Frontal cortex (tissue), 4 donors: Measurements from ENCODE around the gene SMAP1. TPM values are rescaled to one million over a fixed set of nuclear protein-coding genes. Genes with fewer than 3 reads are reported as not detected.
A peak's percentile ranks its signal among the peaks of the same experiment; 100 is the strongest.
"Not testable (repeated sequence)": the region's sequence is repeated elsewhere in the genome, so short reads cannot be mapped to it uniquely, and the experiment has no call there.

Experiments used
- DNase-seq, 2 donors: peaks; one replicate each; pipeline ENCODE4 v3.0.0; 2012; ENCODE audit warnings: low spot score in 2 of 2
- FAIRE-seq: peaks from 2 replicates; lab custom pipeline; 2012; peaks lifted over from hg19 to GRCh38; lab: Jason Lieb, UNC
- total RNA-seq: library from RNA; depleted of rRNA; stranded (reverse); fragments of >200 nt; gene quantifications from one replicate; pipeline ENCODE4 v1.2.3, GENCODE V29; 2014
- donor health status: control.
- donor health status: control.
- donor health status: control.

The SMAP1 gene
- total RNA-seq, 1 donor from 2014 or later, result 71.3 TPM

DNA sequence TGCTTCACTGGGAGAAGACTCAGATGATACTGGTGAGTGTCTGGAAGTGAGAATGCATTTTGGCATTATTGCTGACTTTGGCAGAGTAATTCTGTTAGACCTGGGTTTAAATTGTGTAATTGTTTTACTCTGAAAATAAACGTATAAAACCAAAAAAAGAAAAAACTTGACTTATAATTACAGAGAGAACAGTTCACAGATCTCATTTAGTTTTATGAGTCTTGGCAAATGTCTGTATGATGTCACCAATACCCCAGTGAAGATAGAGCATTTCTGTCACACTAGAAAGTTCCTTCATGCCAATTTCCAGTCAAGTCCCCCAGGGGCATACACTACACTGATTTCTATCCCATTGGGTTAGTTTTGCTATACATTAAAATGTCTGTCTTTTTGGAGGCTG is 67.3 kb downstream of the SMAP1 start:
- DNase-seq, result no peak
- FAIRE-seq, result no peak

DNA sequence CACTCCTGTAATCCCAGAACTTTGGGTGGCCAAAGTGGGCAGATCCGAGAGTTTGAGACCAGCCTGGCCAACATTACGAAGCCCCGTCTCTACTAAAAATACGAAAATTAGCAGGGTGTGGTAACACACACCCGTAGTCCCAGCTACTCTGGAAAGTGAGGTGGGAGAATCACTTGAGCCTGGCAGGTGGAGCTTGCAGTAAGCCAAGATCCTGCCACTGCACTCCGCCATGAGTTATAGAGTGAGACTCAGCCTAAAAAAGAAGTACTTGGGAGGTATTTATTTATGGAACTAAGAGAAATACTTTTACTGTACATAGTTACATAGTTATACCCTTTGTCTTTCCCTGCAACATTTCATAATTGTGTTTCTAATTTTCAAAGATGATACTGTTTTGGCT is 67.8 kb downstream of the SMAP1 start:
- FAIRE-seq (no peak), DNase-seq (no peak)

DNA sequence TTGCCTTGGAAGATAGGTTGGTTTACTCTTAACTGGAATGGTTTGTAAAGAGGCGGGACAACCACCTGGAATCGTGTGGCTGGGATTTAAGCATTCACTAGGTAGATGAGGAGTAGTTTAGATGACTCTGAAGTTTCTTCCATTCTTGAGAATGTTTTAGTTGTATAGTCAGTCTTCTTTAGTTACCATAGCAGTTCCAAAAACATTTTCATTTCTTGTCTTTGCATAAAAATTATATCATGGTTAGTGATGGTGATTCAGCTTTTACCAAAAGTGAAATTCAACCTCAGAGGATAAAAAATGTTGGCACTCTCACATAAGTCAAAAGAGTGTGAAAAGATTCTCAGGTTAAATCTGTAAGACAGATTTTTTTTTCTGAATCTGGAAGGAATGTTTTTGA is 70.3 kb downstream of the SMAP1 start:
- no peak for DNase-seq
- no peak for FAIRE-seq

DNA sequence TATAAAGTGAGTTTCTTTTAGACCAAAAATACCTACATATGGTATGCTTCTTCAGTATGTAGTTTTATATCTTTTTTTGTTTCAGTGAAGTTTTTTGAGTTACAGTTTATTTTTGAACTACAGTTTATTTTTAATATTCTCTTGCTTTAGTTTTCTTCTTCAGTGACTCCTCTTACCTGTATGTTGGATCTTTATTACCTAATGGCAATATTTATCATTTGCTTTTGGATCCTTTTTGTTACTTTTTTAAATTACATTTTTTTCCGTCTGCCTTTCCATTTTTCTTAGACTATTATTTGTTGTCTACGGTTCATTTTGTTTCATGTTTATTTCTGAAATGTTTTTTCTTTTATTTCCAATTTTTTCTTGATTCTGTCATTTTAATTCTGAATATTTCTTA is 71.9 kb downstream of the SMAP1 start:
- DNase-seq, result no peak
- peak; percentile 95 for FAIRE-seq

DNA sequence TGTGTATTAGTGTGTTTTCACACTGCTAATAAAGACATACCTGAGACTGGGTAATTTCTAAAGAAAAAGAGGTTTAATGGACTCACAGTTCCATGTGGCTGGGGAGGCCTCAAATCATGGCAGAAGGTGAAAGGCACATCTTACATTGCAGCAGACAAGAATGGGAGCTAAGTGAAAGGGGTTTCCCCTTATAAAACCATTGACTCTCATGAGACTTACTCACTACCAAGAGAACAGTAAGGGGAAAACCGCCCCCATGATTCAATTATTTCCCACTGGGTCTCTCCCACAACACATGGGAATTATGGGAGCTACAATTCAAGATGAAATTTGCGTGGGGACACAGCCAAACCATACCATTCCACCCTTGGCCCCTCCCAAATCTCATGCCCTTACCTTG is 73.1 kb downstream of the SMAP1 start:
- not testable (repeated sequence) for DNase-seq, FAIRE-seq

DNA sequence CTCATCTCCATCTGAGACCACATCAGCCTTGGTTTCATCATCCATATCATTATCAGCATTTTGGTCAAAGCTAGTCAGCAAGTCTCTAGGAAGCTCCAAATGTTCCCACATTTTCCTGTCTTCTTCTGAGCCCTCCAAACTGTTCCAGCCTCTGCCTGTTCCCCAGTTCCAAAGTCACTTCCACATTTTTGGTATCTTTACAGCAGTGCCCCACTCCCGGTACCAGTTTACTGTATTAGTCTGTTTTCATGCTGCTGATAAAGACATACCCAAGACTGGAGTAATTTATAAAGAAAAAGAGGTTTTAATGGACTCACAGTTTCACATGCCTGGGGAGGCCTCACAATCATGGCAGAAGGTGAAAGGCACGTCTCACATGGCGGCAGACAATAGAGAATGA is 74.8 kb downstream of the SMAP1 start:
- FAIRE-seq, DNase-seq: not testable (repeated sequence)

DNA sequence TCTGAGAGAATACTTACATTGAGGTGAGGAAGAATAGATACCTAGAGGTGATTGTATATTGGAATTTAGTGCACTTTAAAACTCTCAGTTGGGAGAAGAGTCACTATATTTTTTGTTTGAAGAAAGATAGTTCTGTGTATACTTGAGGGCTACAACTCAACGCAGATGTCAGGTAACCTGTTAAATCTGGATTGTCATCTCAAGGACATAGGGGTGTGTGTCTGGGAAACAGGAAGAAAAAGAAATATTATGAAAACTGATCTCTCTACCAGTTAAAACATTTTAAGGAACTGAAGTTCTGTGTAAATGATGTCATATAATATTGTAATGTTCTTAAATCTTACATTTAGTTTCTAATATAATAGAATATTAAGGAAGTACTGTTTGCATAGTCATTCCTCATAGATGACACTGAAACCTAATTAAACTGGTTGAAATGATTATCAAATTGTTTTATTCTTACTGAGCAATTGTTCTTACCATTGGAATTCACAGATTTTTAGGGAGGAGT is 86.2 kb downstream of the SMAP1 start:
- DNase-seq, result no peak
- no peak for FAIRE-seq

DNA sequence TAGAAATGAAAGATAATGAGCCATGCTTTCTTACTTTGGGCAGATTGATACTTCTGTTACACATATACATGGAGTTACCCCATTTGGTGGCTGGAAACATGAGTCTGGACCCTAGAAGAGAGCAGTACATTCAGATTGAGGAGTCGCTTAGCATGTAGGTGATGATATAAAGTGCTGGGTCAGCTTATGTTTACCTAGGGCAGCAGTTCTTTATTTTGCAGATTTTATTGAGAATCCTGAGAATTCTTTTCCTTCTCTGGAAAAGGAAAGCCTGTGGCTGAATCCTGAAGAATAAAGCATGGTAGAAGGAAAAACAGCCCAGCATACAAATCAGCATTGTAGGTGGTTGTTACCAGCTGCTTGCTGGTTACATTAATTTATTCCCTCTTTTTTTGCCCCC is 91.2 kb downstream of the SMAP1 start:
- DNase-seq, result no peak
- no peak for FAIRE-seq

DNA sequence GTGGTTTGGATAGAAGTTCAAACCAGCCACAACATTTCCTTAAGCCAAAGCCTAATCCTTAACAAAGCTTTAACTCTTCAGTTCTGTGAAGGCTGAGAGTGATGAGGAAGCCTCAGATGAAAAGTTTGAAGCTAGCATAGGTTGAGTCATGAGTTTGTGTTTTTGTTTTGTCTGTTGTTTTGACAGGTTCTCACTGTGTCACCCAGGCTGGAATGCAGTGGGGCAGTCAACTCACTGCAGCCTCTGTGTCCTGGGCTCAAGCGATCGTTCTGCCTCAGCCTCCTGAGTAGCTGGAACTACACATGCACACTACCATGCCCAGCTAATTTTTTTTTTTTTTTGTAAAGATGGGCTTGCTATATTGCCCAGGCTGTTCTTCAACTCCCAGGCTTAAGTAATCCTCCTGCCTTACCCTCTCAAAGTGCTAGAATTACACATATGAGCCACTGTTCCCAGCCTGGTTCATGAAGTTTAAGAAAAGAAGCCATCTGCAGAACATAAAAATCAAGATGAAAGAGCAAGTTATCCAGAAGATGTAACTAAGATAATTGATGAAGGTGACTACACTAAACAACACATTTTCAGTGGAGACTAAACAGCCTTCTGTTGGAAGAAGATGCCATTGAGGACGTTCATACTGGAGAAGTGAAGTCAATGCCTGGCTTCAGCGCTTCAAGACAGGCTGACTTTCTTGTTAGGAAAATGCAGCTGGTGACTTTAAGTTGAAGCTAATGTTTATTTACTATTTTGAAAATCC is 96.2 kb downstream of the SMAP1 start:
- no peak for FAIRE-seq
- DNase-seq, result no peak

DNA sequence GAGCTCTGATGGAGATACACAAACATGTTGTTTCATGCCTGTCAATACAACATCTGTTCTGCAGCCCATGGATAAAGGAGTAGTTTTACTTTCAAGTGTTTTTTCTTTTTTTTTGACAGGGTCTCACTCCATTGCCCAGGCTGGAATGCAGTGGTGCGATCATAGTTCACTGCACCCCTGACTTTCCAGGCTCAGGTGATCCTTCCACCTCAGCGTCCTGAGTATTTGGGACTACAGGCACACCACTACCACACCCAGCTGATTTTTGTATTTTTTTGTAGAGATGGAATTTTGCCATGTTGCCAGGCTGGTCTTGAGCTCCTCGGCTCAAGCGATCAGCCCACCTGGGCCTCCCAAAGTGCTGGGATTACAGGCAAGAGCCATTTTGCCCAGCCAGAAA is 97.0 kb downstream of the SMAP1 start:
- FAIRE-seq (no peak), DNase-seq (no peak)

DNA sequence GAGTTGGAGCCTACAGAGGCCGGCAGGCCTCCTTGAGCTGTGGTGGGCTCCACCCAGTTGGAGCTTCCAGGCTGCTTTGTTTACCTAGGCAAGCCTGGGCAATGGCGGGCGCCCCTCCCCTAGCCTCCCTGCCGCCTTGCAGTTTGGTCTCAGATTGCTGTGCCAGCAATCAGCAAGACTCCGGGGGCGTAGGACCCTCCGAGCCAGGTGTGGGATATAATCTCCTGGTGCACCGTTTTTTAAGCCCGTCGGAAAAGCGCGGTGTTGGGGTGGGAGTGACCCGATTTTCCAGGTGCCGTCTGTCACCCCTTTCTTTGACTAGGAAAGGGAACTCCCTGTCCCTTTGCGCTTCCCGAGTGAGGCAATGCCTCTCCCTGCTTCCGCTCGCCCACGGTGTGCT is 103.7 kb downstream of the SMAP1 start:
- not testable (repeated sequence) for FAIRE-seq, DNase-seq

DNA sequence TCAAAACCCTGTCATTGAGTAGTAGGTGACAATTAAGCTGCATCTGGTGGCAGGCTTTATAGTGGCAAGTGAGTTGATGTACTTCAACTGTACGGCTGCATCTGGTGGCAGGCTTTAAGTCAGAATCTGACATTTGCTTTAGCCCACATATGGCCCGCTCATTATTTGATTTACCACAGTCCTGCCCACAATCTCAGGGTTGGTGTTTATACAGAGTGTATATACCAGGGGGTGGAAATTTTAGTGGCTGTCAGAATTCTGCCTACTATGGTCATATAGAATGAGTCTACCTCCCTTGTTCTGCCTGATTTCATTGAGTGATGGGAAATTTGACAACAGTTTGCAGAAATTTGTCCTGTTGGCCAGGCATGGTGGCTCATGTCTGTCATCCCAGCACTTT is 112.3 kb downstream of the SMAP1 start:
- FAIRE-seq, result no peak

DNA sequence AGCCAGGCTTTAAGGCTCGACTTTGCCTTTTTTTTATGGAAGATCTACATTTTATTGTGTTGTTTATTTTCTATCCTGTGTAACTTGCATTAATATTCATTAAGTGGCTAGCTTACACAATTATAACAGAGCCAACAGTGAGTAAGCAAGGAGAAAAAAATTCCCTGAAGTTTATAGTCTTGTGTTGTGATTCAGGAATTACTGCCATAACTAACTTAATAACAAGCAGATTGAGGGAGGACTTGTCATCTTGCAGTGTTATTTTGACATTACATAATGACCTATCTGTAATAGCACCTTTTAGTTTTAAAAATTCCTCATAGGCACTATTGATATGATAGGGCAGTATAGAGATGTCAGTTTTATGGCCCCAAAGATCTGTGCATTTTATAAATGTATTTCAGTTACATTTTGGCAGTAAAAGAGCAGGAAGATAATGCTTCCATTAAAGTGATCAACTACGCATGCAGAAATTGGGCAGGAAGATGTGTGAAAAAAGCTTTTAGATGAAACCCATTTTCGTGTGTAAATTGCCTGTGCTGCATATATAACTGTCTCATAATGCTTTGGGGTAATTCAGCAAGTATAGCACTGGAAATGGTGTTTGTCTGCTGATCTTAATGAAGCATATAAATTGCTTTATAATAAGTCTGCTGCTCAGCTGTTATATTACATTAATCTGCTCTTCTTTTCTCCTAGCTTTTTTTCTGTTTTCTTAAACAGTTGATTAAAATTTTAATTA is 123.0 kb downstream of the SMAP1 start:
- DNase-seq (no peak), FAIRE-seq (no peak)

More for the DNA sequence above, 112.3 kb downstream of the SMAP1 start:
- DNase-seq, result no peak

DNA sequence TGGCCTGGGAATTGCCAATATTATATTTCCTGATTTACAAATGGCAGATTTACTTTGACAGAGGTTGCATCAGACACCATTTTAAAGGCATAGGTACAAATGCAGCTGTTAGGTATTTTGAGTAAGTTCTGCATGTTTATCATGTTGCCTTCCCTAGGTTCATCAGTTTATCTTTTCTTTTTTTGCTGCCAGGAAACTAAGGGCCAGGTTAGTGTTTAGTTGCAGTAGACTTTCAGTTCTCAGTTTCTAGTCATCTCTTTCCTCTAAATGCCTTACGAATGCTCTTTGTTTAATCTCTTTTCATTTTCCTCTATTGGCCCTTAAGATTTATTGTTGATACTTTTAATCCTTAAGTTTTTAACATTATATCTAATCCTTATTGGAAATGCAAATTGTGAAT is 129.9 kb downstream of the SMAP1 start:
- no peak for DNase-seq
- no peak for FAIRE-seq

DNA sequence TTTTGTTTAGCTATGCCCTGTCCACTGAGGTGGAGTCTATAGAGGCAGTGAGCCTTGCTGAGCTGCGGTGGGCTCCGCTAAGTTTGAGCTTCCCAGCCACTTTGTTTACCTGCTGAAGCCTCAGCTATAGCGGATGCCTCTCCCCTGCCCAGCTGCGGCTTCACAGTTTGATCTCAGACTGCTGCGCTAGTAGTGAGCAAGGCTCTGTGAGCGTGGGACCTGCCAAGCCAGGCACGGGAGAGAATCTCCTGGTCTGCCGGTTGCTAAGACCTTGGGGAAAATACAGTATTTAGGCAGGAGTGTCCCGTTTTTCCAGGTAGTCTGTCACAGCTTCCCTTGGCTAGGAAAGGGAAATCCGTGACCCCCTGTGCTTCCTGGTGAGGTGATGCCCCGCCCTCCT is 138.4 kb downstream of the SMAP1 start:
- FAIRE-seq (no peak), DNase-seq (no peak)

DNA sequence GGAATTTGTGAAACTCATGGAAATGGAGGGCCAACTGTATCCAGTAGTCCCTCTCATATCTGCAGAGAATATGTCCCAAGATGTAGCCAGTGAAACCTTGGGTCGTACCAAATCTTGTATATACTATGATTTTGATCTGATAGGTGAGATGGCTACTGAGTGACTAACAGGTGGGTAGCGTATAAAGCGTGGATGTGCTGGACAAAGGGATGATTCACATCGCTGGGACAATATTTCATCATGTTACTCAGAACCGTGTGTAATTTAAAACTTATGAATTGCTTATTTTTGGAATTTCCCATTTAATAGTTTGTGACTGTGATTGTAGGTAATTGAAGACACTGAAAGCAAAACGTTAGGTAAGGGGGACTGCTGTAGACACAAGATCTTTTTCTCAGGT is 144.1 kb downstream of the SMAP1 start:
- no peak for DNase-seq
- FAIRE-seq, result no peak

DNA sequence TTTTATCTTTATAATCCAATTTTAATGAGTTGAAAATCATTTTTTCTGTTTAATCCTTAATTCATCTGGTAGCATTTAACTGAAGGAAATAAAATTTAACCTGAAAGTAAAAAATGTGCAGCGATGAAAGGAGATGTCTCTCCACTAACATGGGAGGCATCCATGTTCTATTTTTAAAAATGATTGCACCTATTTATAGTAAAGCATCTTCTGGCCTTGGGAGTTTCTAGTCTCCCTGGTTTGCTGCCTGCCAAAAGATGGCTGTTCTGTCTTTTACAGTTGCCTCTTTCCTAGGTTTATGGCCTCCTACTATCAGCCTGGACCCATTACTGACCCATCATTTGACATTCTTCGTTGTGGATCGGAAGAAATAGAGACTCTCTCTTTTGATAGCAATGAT is 146.2 kb downstream of the SMAP1 start:
- FAIRE-seq, result no peak
- DNase-seq, result no peak

DNA sequence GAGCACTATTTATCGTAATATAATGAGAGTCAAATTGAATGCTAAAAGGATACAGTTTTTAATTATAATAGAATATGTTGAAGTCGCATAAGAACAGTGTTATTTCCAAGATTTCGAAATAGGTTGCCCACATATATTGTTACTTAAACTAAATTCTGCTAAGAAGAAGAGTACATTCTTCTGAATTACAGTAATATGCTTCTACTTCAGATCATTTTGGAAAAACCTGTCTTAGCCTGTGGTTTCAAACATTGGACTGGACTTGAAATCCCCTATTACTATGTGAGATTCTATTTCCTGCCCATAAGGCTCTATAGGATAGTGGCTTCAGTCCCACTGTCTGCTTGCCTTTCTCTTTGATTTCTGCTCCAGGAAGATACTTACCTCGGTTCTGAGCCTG is 152.0 kb downstream of the SMAP1 start:
- DNase-seq (no peak), FAIRE-seq (no peak)

DNA sequence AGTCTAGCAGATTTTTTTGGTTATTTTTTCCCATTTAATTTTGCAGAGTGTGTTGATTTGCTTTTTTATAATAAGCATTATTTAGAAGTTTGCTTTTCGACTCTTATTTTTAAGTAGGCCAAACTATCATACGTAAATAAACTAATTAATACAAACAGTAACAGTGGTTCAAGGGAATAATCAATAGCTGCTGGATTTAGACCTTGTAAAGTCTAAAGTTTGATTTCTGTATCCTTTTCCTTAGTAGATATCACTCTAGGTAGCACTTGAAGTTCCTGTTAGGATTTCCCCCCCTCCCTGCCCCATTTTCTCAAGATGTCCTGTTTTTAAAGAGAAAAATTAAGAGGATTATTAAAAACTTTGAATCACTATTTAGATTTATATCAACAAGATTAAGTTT is 153.1 kb downstream of the SMAP1 start:
- DNase-seq, result no peak
- no peak for FAIRE-seq

DNA sequence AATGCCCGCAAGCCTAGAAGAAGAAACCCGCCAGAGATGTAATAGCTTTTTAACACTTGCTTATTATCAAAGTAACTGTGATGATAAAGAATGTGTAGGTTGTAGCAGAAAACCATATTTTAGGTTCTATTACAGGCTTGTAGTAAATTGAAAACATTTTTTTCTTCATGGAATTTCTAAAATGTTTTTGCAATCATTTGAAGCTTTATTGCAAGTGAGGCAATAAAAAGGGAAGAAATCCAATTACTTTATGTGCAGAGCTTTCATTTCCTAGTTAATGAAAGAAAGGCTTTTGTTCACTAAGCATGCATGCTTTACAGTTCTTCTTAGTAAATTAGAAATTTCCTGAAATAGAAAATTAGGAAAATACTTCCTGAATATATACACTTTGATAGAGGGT is 154.1 kb downstream of the SMAP1 start:
- FAIRE-seq (no peak), DNase-seq (no peak)

DNA sequence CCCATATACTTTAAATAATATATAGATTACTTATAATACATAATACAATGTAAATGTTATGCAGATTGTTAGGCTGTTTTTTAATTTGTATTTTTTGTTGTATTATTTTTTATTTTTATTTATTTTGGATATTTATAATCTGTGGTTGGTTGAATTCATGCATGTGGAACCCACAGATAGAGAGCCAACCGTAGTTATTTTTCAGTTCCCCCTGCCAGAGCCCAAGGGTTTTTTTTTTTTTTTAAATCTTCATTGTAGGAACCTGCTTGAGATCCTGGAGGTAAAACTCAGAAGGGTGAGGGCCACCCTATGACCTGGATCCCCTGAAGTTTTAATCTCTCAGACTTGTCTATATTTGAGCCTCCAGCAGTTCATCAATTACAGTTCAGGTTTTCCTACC is 156.0 kb downstream of the SMAP1 start:
- FAIRE-seq (no peak), DNase-seq (no peak)
